Measurements from ENCODE around the gene STIM2.
"Not testable (repeated sequence)": the region's sequence is repeated elsewhere in the genome, so short reads cannot be mapped to it uniquely, and the experiment has no call there.

STIM2 gene

DNA sequence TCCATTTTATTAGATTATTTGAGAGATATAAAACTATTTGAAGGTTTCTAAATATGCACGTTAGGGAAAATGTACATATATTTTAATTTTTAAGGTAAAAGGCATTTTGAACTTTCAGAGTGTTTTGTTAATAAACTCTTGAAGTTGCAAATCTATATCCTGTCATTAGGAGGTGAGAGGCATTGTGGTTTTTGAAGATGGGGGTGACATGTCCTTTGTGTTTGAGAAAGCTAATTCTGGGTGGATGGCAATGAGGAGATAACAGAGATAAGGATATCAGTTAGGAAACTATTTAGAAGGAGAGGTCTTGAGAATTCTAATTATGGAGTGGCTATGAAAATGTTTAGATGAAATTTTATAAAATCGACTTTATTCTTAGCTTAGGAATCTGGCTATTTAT is 6.1 kb downstream of the STIM2 start:
- in situ Hi-C loops (cut with MboI; ENCODE audit: low sequenced_read_pairs), result no loop called here

DNA sequence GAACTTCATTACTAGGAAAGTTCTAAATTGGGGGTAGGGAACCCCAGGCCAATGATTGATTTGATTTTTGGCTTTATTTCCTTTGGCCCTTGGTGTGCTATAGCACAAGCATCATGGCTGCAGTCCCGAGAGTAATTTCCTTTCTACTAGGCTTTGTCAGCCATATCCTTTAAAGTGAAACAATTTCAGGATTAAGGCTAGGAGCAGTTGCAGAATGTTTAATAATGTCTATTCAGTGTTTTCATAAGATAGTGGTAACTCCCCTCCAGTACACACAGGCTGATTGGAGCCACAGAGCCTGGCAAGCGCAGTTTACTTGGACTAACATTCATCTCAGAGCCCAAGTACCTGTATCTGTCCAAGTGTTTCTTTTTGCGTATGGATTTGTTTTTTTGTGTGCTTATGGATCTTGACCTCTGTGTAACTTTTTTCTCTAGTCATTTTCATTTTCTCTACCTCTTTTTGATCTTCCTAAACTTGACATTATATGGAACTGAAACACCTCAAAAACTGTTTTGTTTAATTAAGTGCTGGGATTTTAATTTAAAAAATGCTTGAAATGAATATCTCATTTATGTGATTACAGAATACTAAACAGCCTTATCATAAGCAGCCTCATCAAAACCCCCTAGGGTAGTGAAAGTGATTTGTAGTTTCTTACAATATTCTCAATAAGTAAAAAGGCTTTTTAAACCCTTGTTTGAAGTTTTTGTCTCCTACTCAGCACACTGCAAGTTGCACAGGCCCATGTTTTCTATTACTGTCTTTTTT is 7.5 kb downstream of the STIM2 start:
- in situ Hi-C loops (cut with MboI; ENCODE audit: low sequenced_read_pairs), result no loop called here

DNA sequence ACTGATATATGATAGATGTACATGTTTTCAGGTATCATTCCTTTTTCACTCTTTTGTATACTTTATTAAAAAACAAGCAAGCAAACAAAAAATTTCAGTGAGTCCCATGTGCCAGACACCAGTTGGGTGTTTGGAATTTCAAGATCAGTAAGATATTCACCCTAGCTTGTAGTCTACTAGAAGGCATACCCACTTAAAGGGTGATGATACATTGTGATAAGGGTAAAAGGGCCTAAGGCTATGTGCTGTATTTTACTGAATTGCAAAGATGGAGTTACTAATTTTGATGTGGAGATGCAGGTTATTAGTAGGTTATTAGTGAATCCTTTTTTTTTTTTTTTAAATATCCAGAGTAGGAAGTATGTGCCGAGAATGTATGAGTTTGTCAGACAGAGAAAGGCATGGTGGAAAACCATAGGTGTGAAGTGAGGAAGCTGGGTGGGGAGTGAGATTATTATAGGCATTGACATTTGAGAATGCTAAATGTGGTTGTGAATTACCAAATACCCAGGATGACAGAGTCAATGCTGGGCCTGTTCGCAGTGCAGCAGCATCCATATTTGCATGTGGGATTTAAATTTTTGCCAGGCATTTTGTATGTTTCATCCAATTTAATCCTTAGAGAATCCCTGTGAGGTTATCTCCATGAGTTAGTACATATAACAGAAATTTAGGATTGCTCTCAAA is 10.1 kb downstream of the STIM2 start:
- in situ Hi-C loops (cut with MboI; ENCODE audit: low sequenced_read_pairs), result no loop called here

DNA sequence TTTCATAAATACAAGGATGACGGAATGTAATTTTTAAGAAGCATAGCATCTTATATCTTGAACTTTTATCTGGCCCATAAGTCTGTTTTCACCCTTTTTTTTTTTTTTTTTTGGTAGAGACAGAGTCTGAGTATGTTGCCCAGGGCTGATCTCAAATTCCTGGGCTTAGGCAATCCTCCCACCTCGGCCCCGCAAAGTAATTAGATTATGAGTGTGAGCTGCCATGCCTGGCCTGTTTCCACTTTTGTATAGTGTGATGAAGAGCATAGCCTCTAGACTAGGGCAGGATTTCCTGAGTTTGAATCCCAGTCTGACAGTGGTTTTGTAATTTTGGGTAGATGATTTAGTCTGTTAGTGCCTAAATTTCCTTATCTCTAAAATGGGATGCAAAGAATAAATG is 11.0 kb downstream of the STIM2 start:
- in situ Hi-C loops (cut with MboI; ENCODE audit: low sequenced_read_pairs), result no loop called here

DNA sequence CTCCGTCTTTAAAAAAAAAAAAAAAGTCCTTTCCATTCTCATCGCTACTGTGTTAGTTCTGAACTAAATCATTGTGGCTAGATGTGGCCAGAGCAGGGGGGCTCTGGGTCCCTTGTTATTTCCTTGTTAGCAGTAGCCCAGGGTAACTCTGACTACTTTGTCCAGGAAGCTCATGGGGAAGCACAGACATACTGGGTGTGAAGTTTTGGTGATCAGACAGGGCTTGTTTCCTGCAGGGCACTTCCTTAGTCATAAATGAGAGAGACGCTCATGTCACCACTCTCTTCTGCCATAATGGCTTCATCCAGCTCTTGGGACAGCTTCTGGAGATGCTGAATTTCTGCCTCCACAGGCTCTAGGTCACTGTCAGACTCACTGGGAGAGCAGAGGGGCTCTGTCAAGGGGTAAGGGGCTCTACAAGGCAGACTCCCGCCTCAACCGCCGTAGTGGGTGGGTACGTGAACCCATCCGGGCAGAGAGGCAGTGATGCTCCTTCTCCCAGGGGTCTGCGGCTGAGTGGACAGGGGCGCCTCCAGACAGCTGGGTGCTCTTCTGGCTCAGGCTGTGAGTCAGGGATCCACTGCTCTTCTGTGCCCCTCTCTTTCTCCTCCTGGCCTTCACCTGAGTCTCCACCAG is 12.9 kb downstream of the STIM2 start:
- in situ Hi-C loops (cut with MboI; ENCODE audit: low sequenced_read_pairs), result no loop called here

DNA sequence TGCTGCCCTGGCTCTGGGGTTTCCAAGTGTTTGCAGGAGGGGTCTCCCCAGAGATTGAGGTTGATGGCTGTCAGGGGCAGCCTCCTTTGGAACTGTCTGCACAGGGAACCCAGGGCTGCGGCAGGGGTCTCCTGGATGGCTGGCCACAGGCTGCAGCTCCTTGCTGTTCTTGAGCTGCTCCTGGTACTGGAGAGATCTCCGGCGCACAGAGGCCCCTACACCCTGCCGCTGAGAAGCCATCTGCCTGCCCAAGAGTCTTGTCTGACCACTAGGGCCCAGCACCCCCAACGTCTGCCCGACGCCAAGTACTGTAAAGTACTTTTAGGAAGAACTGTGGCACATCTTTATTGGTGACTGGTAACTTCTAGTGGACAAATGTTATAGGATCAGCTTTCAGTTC is 13.5 kb downstream of the STIM2 start:
- in situ Hi-C loops (cut with MboI; ENCODE audit: low sequenced_read_pairs), result no loop called here

DNA sequence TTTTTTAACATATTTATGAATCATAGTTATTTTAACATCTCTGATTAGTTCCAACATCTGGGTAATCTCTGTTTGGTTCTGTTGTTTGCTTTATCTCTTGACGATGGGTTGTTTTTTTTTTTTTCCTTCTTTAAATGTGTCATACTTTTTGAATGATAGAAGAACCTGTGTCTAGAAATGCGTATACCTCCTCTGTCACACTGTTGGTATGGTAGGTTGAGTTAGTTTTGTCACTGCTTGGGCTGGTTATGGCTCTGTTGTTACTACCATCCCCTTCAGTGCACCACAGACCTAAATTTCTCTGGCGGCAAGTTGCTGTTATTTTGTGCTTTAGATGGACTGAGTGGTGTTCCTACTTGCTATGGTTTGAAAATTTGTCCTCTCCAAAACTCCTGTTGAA is 16.8 kb downstream of the STIM2 start:
- in situ Hi-C loops (cut with MboI; ENCODE audit: low sequenced_read_pairs), result no loop called here

DNA sequence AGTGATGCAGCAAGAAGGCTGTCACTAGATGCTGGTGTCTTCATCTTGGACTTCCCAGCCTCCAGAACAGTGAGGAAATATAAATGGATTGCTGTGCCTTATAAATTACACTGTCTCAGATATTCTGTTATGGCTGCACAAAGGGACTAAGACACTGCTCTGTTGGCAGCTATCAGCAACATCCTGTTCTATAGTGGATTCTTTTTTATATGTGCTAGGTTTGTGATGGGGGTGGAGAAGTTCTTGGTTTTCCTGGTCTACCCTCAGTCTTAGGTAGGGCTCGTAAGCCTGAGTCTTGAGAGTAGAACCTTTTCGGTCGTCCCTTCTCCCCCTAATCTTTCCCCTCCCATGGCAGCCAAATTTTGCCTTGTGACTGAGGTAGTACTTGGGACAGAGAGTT is 17.3 kb downstream of the STIM2 start:
- in situ Hi-C loops (cut with MboI; ENCODE audit: low sequenced_read_pairs), result no loop called here

DNA sequence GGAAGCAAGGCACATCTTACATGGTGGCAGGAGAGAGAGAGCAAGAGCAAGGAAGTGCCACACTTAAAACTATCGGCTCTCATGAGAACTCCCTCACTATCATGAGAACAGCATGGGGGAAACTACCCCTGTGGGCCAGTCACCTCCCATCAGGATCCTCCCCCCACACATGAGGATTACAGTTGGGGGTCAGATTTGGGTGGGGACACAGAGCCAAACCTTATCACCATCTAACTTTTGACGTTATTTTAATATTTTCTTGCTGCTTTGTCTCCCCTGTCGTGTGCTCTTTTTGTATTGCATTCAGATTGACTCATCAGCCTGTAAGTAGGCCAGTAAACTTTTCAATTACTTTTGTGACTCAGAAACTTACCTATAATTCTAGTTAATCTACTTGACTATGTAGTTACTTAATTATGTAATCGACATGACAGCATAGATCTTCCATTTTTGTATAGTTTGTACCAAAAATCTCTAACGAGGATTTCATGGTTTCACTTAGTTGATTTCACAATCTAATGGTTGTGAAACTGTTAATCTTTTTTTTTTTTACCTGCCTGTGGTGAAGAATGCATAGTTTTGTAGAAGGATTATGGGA is 18.3 kb downstream of the STIM2 start:
- in situ Hi-C loops (cut with MboI; ENCODE audit: low sequenced_read_pairs), result no loop called here

DNA sequence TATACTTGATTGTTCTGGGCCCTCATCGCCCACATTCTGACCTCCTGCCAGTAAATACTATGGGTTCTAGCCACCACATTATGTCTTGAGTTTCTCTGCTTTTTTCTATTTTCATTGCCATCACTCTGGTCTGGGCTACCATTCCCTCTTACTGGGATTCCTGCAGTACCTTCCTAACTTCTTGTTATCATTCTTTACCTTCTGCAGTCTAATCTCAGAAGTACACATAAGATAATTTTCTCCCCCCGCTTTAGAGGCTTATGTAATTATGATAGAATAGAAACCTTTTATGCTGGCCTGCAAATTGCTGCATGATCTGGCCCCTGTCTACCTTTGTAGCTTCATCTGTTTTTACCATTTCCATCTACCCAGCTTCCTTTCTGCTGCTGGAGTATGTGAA is 19.2 kb downstream of the STIM2 start:
- in situ Hi-C loops (cut with MboI; ENCODE audit: low sequenced_read_pairs), result no loop called here

DNA sequence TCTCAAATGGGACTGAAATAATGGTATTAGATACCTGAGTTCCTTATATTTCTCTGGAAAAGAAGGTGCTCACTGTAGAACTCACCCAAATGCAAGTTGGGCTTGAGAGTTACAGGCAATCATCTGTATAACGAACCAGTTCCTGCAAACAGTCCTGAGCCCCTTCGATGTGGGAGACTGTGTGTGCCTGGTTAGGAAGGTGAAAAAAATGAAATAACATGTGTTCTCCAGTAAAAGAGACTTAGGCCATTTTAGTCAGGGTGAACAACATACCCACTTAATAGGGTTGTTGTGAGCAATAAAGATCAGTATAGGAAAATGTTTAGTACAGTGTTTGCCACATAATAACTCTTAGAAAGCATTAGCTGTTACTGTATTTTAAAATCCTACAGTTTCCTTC is 23.4 kb downstream of the STIM2 start:
- in situ Hi-C loops (cut with MboI; ENCODE audit: low sequenced_read_pairs), result no loop called here

DNA sequence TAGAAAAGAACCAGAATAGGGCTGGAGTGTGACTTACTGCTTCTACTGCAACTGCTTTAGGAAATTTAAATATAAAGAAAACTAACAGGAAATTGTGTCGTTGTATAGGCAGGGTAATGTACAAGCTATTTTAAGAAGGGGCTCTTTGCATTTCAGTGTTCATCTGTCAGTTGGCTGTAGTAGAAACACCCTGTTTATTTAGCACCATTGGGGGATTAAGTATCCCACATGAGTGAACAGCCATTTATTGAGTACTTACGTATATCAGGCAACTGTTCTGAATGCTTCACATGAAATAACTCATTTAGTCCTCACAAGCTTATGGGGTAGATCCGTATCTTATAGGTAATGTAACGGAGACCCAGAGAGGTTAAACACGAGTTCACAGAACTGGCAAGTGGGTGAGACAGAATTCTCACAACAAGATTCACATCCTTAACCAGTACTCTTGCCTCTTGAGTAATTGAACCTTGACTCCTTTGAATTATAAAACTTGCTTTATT is 23.9 kb downstream of the STIM2 start:
- in situ Hi-C loops (cut with MboI; ENCODE audit: low sequenced_read_pairs), result no loop called here

DNA sequence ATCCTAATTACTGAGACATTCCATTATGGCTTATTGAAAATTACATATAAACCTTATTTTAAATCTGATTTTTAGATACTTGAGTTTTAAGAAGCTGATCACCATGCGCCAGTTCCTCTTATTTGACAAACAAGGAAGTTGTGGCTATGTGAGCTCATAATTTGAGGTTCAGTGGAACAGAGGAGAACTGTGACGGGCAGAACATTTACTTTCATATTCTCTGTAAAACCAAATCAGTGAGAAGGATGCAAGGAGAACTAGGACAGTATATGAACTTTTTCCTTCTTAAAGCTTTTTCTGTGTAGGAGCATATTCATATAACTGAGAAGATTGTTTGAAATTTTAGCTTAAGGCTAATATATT is 25.3 kb downstream of the STIM2 start:
- in situ Hi-C loops (cut with MboI; ENCODE audit: low sequenced_read_pairs), result no loop called here

DNA sequence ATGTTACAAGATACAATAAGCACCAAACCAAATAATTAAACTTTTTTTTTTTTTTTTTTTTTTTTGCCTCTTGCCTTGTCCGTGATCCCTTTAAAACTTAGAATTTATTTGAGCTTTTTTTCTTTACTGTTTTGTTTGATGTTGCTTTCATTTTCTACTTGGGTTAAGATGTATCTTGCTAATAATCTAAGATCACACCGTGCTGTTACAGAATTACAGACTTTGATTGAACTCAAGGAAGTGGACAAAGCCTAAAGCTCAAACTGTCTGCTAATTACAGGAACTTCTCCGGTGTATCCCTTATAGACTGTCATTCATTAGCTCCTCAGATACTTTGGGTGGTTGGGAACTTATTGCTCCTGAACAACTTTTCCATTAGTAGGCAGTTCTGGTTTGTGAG is 26.5 kb downstream of the STIM2 start:
- in situ Hi-C loops (cut with MboI; ENCODE audit: low sequenced_read_pairs), result no loop called here

DNA sequence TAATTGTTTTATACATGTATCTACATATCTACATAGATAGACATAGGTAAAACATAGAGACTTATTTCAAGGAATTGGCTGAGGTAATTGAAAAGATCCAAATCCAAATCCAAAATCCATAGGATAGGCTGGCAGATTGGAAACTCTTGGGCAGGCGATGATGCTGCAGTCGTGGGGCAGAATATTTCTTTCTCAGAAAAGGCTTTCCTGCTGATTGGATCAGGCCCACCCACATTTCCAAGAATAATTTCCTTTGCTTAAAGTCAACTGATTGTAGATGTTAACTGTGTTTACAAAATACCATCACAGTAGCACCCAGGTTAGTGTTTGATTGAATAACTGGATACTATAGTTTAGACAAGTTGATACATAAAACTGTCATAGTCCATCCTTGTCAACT is 27.2 kb downstream of the STIM2 start:
- in situ Hi-C loops (cut with MboI; ENCODE audit: low sequenced_read_pairs), result no loop called here

DNA sequence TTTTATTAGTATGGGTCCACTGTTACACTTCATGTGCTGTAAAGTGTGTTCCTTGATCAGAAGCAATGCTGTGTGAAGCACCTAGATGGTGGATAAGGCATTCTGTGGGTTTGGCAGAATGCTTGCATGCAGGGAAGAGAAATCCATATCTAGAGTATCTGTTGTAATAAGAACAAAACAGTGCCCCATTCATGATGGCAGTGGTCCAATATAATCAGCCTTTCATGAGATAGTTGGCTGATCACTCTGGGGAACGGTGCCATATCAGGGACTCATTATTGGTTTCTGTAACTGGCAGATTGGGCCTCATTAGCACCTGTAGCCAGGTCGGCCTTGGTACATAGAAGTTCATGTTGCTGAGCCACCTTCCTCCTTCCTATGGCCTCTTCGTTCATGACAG is 28.7 kb downstream of the STIM2 start:
- in situ Hi-C loops (cut with MboI; ENCODE audit: low sequenced_read_pairs), result no loop called here

DNA sequence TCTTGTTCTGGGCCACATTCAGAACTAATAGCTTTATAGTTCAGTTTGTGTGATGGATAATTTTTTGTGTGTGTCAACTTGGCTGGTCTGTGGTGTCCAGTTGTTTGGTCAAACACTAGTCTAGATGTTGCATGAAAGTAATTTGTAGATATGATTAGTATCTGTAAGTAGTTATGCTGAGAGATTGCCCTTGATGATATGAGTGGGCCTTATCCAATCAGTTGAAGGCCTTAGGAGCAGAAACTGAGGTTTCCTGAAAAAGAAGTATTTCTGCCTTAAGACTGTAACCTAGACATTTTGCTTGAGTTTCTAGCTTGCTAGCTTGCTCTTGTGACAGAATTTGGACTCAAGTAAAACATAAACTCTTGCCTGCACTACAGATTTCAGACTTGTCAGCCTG is 30.4 kb downstream of the STIM2 start:
- in situ Hi-C loops (cut with MboI; ENCODE audit: low sequenced_read_pairs), result no loop called here

DNA sequence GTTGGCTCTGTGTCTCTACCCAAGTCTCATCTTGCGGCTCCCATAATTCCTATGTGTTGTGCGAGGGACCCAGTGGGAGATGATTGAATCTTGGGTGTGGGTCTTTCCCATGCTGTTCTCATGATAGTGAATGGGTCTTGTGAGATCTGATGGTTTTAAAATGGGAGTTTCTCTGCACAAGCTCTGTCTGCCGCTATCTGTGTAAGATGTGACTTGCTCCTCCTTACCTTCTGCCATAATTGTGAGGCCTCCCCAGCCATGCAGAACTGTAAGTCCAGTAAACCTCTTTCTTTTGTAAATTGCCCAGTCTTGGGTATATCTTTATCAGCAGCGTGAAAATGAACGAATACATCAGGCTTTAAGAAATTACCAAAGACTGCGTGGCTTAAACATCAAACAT is 31.2 kb downstream of the STIM2 start:
- in situ Hi-C loops (cut with MboI; ENCODE audit: low sequenced_read_pairs), result no loop called here

DNA sequence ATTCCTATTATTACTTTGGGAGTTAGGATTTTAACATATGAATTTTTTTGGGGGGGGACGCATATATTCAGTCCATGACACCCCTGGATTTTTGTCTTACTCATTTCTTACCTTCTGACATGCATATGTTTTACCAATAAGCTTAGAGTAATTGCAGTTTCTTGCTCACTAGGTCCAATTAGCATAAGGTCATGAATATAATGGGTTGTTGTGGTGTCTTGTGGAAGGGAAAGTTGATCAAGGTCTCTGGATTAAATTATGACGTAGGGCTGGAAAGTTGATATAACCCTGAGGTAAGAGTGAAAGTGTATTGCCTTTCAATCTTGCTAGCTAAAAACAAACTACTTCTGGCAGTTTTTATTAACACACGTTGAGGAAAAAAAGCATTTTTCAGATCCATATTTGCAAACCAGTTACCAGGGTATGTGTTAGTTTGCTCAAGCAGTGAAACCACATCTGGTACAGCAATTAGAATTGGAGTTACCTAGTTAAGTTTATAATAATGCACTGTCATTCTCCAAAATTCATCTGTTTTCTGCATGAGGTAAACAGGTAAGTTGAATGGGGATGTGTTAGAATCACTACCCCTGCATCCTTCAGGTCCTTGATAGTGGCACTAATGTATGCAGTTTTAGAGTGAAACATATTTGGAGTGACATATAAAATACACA is 32.0 kb downstream of the STIM2 start:
- in situ Hi-C loops (cut with MboI; ENCODE audit: low sequenced_read_pairs), result no loop called here

DNA sequence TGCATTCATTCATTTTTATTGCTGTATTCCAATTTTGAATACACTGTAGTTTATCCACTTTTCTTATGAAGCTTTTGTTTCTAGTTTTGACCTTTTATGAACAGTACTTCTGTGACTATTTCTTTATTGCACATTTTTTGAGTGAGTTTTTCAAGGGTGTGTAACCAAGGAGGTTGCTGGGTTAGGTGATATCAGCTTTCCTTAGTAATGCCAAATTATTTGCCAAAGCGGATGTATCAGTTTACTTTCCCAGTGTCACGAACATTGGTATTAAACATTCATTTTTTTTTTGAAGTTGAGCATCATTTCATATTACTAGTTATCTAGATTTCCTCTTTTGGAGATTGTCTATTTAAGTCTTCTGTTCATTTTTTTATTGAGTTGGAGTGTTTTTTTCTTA is 32.9 kb downstream of the STIM2 start:
- in situ Hi-C loops (cut with MboI; ENCODE audit: low sequenced_read_pairs), result no loop called here

DNA sequence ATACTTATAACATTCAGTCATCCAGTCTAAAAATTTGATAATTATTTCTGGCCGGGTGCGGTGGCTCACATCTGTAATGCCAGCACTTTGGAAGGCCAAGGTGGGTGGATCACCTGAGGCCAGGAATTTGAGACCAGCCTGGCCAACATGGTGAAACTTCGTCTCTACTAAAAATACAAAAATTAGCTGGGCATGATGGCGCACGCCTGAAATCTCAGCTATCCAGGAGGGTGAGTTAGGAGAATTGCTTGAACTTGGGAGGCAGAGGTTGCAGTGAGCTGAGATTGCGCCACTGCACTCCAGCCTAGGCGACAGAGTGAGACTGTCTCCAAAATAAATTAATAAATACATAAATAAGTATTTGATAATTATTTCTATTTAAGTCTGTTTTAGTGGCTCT is 34.2 kb downstream of the STIM2 start:
- in situ Hi-C loops (cut with MboI; ENCODE audit: low sequenced_read_pairs), result not testable (repeated sequence)

All from HL-60/S4 treated with phorbol 12-myristate 13-acetate at 8.2 ng/mL for 4 days and 3 days (cell line).